GM10248 (cell line): ENCODE measurements around the gene OR6N2.

Experiments used
- CTCF ChIA-PET: fragments of 300-600 bp; sonication (Branson Sonifier 250); formaldehyde crosslinking; extraction: SDS; loops from one replicate; lab custom pipeline; 2021; ENCODE audit warnings: antibody characterized with exemption; lab: Yijun Ruan, JAX
- POLR2A ChIA-PET: fragments of 350-650 bp; sonication (Branson Sonifier 250); formaldehyde crosslinking; extraction: SDS; loops from one replicate; lab custom pipeline; 2020; ENCODE audit warnings: antibody characterized with exemption; lab: Yijun Ruan, JAX
- DNase-seq: peaks from one replicate; pipeline ENCODE4 v3.0.0; 2012; ENCODE audit errors: extremely low spot score
- CTCF ChIP-seq: IDR thresholded peaks from 2 replicates; pipeline ENCODE4 v1.5.1; 2012; ENCODE audit warnings: mild to moderate bottlenecking, low read depth; ENCODE audit errors: extremely low read depth, missing control alignments, control extremely low read depth

The OR6N2 gene

GRCh38 chr1:158781104-158781503 is at the start of gene OR6N2:
Gene OR6N2, minus strand, starts transcription at chr1:158781204. Its CDS starts 3,569 bp downstream, at chr1:158777635.
- TF ChIP-seq CTCF, result no peak
- CTCF ChIA-PET, result no interaction called here
- POLR2A ChIA-PET, result no interaction called here
- DNase-seq, result no peak

GRCh38 chr1:158830074-158830677 is 49.2 kb upstream of the OR6N2 start:
- DNase-seq, result peak; percentile 35
- TF ChIP-seq CTCF, result no peak
- ChIA-PET CTCF (interaction anchor here (1.0 to 1.9 kb wide), 4 partner anchors 8 to 180 kb away, joined by 3 to 6 read pairs (median 4); partner anchors contain the start of gene IFI16), POLR2A (interaction anchor here (0.6 kb wide), 1 partner anchor 1433 kb away, joined by 3 read pairs; no protein-coding TSS in a partner anchor)

- CTCF ChIA-PET, result interaction anchor here (1.6 kb wide), 1 partner anchor 27 kb away, joined by 4 read pairs; no protein-coding TSS in a partner anchor
- POLR2A ChIA-PET, result no interaction called here
Measured at GRCh38 chr1:158821723-158822122, 40.7 kb upstream of the OR6N2 start.

GRCh38 chr1:158819461-158820443 is 38.7 kb upstream of the OR6N2 start:
- CTCF ChIA-PET, result interaction anchor here (1.1 to 1.8 kb wide), 4 partner anchors 9 to 23 kb away, joined by 3 to 6 read pairs (median 4); partner anchors contain the start of gene MNDA
- DNase-seq, result peak; percentile 13
- POLR2A ChIA-PET, result no interaction called here
- TF ChIP-seq CTCF, result no peak

More at GRCh38 chr1:158821723-158822122, 40.7 kb upstream of the OR6N2 start:
- no peak for DNase-seq
- no peak for TF ChIP-seq CTCF

- ChIA-PET POLR2A (no interaction called here), CTCF (interaction anchor here (1.1 to 1.8 kb wide), 4 partner anchors 9 to 23 kb away, joined by 3 to 6 read pairs (median 4); partner anchors contain the start of gene MNDA)
- no peak for DNase-seq
- TF ChIP-seq CTCF, result no peak
Measured at GRCh38 chr1:158818975-158819431, 38.0 kb upstream of the OR6N2 start.

GRCh38 chr1:158818560-158818959 is 37.6 kb upstream of the OR6N2 start:
- TF ChIP-seq CTCF, result no peak
- ChIA-PET CTCF (interaction anchor here (1.1 to 1.8 kb wide), 4 partner anchors 10 to 24 kb away, joined by 3 to 6 read pairs (median 4); partner anchors contain the start of gene MNDA), POLR2A (no interaction called here)
- DNase-seq, result no peak
